OCI-LY7 (cell line): ENCODE measurements around the gene SEH1L. TPM values are rescaled to one million over a fixed set of nuclear protein-coding genes. Genes with fewer than 3 reads are reported as not detected.

ENCODE experiments used
- BruUV-seq: library from RNA; stranded (reverse); fragments of 400-500 nt; replicated peaks from 2 replicates; lab custom pipeline; 2021; lab: Mats Ljungman, UMichigan
- CTCF ChIA-PET: fragments of 300-600 bp; sonication (Branson Sonifier 250); formaldehyde crosslinking; loops from one replicate; lab custom pipeline; 2022; ENCODE audit warnings: antibody characterized with exemption; ENCODE audit not compliant: unreplicated experiment; lab: Charles Lee
- POLR2A ChIA-PET: fragments of 300-600 bp; sonication (Branson Sonifier 250); formaldehyde crosslinking; loops from one replicate; lab custom pipeline; 2022; ENCODE audit warnings: antibody characterized with exemption; lab: Charles Lee
- DNase-seq: peaks from one replicate; pipeline ENCODE4 v3.0.0-alpha.2; 2015; ENCODE audit warnings: low spot score
- H2AFZ ChIP-seq: fragments of 200-600 bp; sonication (generic), shearing (Covaris generic); 2 replicates; pipeline ENCODE4 v1.6.1; 2014; ENCODE audit warnings: mild to moderate bottlenecking, antibody characterized with exemption, low read length, moderate library complexity
- H3K27ac ChIP-seq: fragments of 200-600 bp; sonication (generic); 2 replicates; pipeline ENCODE4 v1.5.1; 2014; ENCODE audit warnings: mixed run types, low read depth, mild to moderate bottlenecking, moderate library complexity, low read length, inconsistent platforms; ENCODE audit not compliant: poor library complexity, severe bottlenecking
- H3K36me3 ChIP-seq: fragments of 200-600 bp; sonication (generic); 2 replicates; pipeline ENCODE4 v1.6.1; 2014; ENCODE audit warnings: mild to moderate bottlenecking, antibody characterized with exemption, low read length, moderate library complexity, mixed read lengths; ENCODE audit not compliant: insufficient read depth
- H3K4me1 ChIP-seq: fragments of 200-600 bp; sonication (generic); 2 replicates; pipeline ENCODE4 v1.5.1; 2014; ENCODE audit warnings: mild to moderate bottlenecking, low read length; ENCODE audit not compliant: insufficient read depth, poor library complexity, severe bottlenecking
- H3K4me2 ChIP-seq: fragments of 200-600 bp; sonication (generic); 2 replicates; pipeline ENCODE4 v1.6.1; 2014; ENCODE audit warnings: mild to moderate bottlenecking, low read length
- H3K4me3 ChIP-seq: fragments of 200-600 bp; sonication (generic); 2 replicates; pipeline ENCODE4 v1.5.1; 2014; ENCODE audit warnings: mild to moderate bottlenecking, low read depth, low read length; ENCODE audit not compliant: poor library complexity, severe bottlenecking
- H3K79me2 ChIP-seq: fragments of 200-600 bp; sonication (generic); 2 replicates; pipeline ENCODE4 v1.6.1; 2016; ENCODE audit warnings: low read depth, mild to moderate bottlenecking, low read length, moderate library complexity, mixed read lengths; ENCODE audit not compliant: insufficient read depth
- H3K9me2 ChIP-seq: fragments of 200-600 bp; sonication (generic); 2 replicates; pipeline ENCODE4 v1.6.1; 2016; ENCODE audit warnings: mild to moderate bottlenecking, low read length, mixed read lengths; ENCODE audit not compliant: insufficient read depth
- H3K9me3 ChIP-seq: fragments of 200-600 bp; sonication (generic); 2 replicates; pipeline ENCODE4 v1.6.1; 2014; ENCODE audit warnings: mild to moderate bottlenecking, mixed run types, low read length, mixed read lengths
- H4K20me1 ChIP-seq: fragments of 200-600 bp; sonication (generic); 2 replicates; pipeline ENCODE4 v1.6.1; 2014; ENCODE audit warnings: mild to moderate bottlenecking, antibody characterized with exemption, low read length, moderate library complexity, mixed read lengths; ENCODE audit not compliant: insufficient read depth
- CTCF ChIP-seq: fragments of 200-600 bp; sonication (generic); conservative IDR thresholded peaks from 2 replicates; pipeline ENCODE4 v1.5.1; 2014; ENCODE audit warnings: mild to moderate bottlenecking, antibody characterized with exemption, low read length, moderate library complexity, mixed read lengths
- EZH2phosphoT487 ChIP-seq: fragments of 200-600 bp; sonication (generic); IDR thresholded peaks from 2 replicates; pipeline ENCODE4 v1.6.1; 2018; ENCODE audit warnings: low read depth, borderline replicate concordance, mild to moderate bottlenecking, mixed run types, antibody characterized with exemption, low read length, moderate library complexity, mixed read lengths
- intact Hi-C: fragments of 100-400 bp; cut with micrococcal nuclease; formaldehyde crosslinking; loops from one replicate; pipeline ENCODE4 v1.10.0; 2022; ENCODE audit not compliant: unreplicated experiment
- total RNA-seq, 2 experiments: library from RNA; depleted of rRNA in 1 of 2; stranded (reverse); fragments of >200 nt in 1 of 2; shearing (Covaris generic) in 1 of 2; gene quantifications; 2 replicates each; pipeline ENCODE4 v1.2.3, GENCODE V29; 2014 to 2022

SEH1L gene
- total RNA-seq, 2 experiments from 2014 or later = 61.6 to 115 TPM

DNA sequence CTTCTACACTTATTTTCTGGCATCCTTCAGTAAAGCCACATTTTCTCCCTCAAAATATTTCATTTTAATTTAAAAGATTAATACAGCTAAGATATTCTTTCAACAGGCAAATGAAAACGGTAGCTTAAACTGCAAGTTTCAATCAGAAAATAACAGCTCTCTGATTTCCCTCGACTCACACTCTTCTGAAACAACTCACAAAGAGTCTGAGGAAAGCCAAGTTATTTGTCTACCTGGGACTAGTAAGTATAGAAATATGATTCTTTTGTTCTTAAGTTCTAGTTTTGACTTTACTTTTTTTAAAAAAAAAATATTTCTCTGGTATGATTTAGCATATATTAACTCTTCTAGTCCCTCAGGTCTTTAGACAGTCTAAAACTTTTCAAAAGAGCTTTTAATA lies 70.6 kb downstream of the SEH1L start:
- H3K36me3 ChIP-seq = peaks cover 99% of the 10 kb centered on the region
- no TSS peak for BruUV-seq
- ChIA-PET POLR2A (no interaction called here), CTCF (no interaction called here)
- H4K20me1 ChIP-seq = no peaks in the 10 kb centered on the region
- peaks cover 10% of the 10 kb centered on the region; the same call in 1 of the 2 replicates for H3K79me2 ChIP-seq
- intact Hi-C loops = no loop called here
- no peak overlapping the region for H2AFZ ChIP-seq
- H3K9me3 ChIP-seq = peaks cover 6% of the 10 kb centered on the region; the same call in 1 of the 2 replicates
- H3K27ac ChIP-seq = no peak overlapping the region
- no peaks in the 10 kb centered on the region for H3K9me2 ChIP-seq
- H3K4me3 ChIP-seq = no peak overlapping the region
- no peak for DNase-seq
- no peak overlapping the region for H3K4me2 ChIP-seq
- TF ChIP-seq EZH2phosphoT487 (no peak), CTCF (no peak)
- peaks cover 8% of the 10 kb centered on the region for H3K4me1 ChIP-seq

GRCh38 chr18:13019301-13019700 lies 71.5 kb downstream of the SEH1L start:
- Histone ChIP-seq H3K4me3 (no peak overlapping the region), H3K4me2 (no peak overlapping the region), H3K27ac (no peak overlapping the region), H4K20me1 (no peaks in the 10 kb centered on the region), H3K4me1 (peaks cover 8% of the 10 kb centered on the region), H3K79me2 (peaks cover 19% of the 10 kb centered on the region; the same call in 1 of the 2 replicates), H3K36me3 (peaks cover 99% of the 10 kb centered on the region), H3K9me2 (no peaks in the 10 kb centered on the region), H2AFZ (no peak overlapping the region), H3K9me3 (peaks cover 6% of the 10 kb centered on the region; the same call in 1 of the 2 replicates)
- intact Hi-C loops = loop anchor here (1.0 kb wide), 1 partner anchor 9 kb away; no protein-coding TSS in a partner anchor
- ChIA-PET POLR2A (interaction anchor here (1.0 kb wide), 1 partner anchor 13 kb away, joined by 3 read pairs; no protein-coding TSS in a partner anchor), CTCF (no interaction called here)
- no TSS peak for BruUV-seq
- DNase-seq = no peak
- TF ChIP-seq CTCF = no peak

DNA sequence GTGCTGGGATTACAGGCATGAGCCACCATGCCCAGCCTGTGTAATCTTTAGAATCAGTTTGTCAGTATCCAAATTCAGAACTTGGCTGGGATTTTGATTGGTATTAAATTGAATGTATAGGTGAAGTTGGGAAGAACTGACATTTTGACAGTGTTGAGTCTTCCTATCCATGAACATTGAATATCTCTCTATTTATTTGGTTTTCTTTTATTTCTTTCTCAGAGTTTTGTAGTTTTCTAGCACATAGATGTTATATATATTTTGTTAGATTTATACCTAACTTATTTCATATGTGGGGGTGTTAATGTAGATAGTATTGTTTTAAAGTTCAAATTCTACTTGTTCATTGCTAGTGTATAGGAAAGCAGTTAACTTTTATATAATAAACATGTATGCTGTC lies 74.8 kb downstream of the SEH1L start:
- Histone ChIP-seq H3K79me2 (peaks cover 19% of the 10 kb centered on the region; the same call in 1 of the 2 replicates), H2AFZ (no peak overlapping the region), H3K27ac (no peak overlapping the region), H4K20me1 (no peaks in the 10 kb centered on the region), H3K4me3 (no peak overlapping the region), H3K4me1 (peaks cover 8% of the 10 kb centered on the region), H3K4me2 (no peak overlapping the region), H3K36me3 (peaks cover 97% of the 10 kb centered on the region), H3K9me3 (peaks cover 6% of the 10 kb centered on the region; the same call in 1 of the 2 replicates), H3K9me2 (no peaks in the 10 kb centered on the region)
- no TSS peak for BruUV-seq
- TF ChIP-seq CTCF = no peak
- no peak for TF ChIP-seq EZH2phosphoT487
- intact Hi-C loops = no loop called here
- DNase-seq = no peak
- CTCF ChIA-PET = no interaction called here
- POLR2A ChIA-PET = interaction anchor here (0.7 to 1.8 kb wide), 2 partner anchors 23 to 101 kb away, joined by 3 to 4 read pairs; no protein-coding TSS in a partner anchor
